ENCODE data around the gene CCDC198.

DNA sequence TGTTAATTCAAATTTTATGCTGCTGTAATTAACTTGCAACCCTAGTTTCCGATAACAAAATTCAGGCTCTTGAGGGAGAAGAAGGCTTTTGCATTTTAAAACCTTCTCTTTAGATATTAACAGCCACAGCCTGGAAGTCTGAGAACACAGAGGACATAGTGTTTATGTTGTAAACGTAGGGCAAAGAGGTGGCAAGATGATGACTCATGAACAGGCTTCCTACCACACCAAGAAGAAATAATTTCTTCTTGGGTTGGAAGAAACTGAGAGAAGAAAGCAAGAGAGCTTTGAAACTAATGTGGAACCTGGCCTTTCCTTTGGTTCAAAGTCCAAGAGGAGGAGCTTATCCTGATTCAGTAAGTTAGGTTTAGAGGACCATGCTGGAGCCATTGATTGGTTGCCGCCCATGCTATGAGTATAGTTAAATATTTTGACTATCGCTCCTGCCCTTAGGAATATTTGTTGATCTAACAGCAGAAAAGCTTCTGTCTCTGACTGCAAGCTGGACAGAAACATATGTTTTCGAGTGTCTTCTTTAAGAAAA lies 31.8 kb downstream of the CCDC198 start:
- TF ChIP-seq, protein P1, sequence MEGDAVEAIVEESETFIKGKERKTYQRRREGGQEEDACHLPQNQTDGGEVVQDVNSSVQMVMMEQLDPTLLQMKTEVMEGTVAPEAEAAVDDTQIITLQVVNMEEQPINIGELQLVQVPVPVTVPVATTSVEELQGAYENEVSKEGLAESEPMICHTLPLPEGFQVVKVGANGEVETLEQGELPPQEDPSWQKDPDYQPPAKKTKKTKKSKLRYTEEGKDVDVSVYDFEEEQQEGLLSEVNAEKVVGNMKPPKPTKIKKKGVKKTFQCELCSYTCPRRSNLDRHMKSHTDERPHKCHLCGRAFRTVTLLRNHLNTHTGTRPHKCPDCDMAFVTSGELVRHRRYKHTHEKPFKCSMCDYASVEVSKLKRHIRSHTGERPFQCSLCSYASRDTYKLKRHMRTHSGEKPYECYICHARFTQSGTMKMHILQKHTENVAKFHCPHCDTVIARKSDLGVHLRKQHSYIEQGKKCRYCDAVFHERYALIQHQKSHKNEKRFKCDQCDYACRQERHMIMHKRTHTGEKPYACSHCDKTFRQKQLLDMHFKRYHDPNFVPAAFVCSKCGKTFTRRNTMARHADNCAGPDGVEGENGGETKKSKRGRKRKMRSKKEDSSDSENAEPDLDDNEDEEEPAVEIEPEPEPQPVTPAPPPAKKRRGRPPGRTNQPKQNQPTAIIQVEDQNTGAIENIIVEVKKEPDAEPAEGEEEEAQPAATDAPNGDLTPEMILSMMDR (IDR thresholded peaks at IDR 0.05), result no peak
- TF ChIP-seq POLR2A (IDR thresholded peaks at IDR 0.05) (no peak), POLR2AphosphoS5 (IDR thresholded peaks at IDR 0.05) (no peak)

Measured in breast epithelium (tissue), 3 donors.